ENCODE data around the gene CDC14B. TPM values are rescaled to one million over a fixed set of nuclear protein-coding genes. Genes with fewer than 3 reads are reported as not detected.

CDC14B gene
- total RNA-seq, 1 donor from 2014 or later = 7.5 TPM

Other genes with a start within 250 kb of the CDC14B start
- 20.0 and 24.4 TPM in 2 replicates for gene SLC35D2, start 236.1 kb downstream of the CDC14B start, total RNA-seq
- 2.4 and 3.5 TPM in 2 replicates for gene ZNF367, start 201.5 kb downstream of the CDC14B start, total RNA-seq
- 5.7 and 6.9 TPM in 2 replicates for gene HABP4, start 169.7 kb downstream of the CDC14B start, total RNA-seq
- 23.5 and 29.0 TPM in 2 replicates for gene PRXL2C, start 35.5 kb upstream of the CDC14B start, total RNA-seq
- gene ZNF510, start 158.2 kb upstream of the CDC14B start, total RNA-seq = 10.9 and 14.7 TPM in 2 replicates
- 2.0 and 2.6 TPM in 2 replicates for gene ZNF782, start 234.7 kb upstream of the CDC14B start, total RNA-seq